Hypothalamus (tissue), 51 donors: Measurements from ENCODE around the gene ADGRF4.

Source experiments
- DNase-seq, 51 donors: peaks; one replicate each; lab custom pipeline; 2025; lab: John Stamatoyannopoulos, UW

The ADGRF4 gene

DNA sequence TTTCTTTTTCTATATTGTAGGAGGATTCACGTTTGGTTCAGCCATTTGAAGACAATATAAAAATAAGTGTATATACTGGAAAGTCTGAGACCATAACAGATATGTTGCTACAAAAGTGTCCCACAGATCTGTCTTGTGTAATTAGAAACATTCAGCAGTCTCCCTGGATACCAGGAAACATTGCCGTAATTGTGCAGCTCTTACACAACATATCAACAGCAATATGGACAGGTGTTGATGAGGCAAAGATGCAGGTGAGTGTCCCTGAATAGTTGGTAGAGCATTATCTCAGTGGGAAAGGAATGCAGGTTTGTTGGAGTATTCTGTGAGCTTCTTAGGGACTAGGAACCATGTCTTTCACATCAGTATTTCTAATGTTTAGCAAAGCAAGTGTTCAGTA lies 18.3 kb upstream of the ADGRF4 start:
- no peak for DNase-seq

DNA sequence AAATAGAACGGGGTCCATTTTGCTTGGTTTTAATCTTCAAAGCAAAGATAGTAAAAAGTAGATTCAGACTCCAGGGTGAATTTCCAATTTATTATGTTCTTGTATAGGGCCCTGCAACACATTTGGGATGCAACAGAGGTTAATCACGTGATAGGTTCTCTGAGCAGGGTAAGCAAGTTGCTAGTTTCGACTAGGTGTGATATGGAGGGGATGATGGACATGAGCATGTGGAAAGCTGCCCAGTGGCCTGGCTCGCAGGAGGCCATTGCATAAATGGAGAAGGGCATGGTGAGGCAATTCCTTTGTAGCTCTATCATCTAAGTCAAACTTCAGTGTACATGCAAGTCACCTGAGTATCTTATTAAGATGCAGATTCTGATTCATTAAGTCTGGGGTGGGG lies 17.7 kb upstream of the ADGRF4 start:
- no peak for DNase-seq

DNA sequence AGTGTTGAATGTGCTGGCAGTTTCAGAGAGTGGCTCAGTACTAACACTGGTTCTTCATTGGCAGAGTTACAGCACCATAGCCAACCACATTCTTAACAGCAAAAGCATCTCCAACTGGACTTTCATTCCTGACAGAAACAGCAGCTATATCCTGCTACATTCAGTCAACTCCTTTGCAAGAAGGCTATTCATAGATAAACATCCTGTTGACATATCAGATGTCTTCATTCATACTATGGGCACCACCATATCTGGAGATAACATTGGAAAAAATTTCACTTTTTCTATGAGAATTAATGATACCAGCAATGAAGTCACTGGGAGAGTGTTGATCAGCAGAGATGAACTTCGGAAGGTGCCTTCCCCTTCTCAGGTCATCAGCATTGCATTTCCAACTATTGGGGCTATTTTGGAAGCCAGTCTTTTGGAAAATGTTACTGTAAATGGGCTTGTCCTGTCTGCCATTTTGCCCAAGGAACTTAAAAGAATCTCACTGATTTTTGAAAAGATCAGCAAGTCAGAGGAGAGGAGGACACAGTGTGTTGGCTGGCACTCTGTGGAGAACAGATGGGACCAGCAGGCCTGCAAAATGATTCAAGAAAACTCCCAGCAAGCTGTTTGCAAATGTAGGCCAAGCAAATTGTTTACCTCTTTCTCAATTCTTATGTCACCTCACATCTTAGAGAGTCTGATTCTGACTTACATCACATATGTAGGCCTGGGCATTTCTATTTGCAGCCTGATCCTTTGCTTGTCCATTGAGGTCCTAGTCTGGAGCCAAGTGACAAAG lies 17.0 kb upstream of the ADGRF4 start:
- no peak for DNase-seq

DNA sequence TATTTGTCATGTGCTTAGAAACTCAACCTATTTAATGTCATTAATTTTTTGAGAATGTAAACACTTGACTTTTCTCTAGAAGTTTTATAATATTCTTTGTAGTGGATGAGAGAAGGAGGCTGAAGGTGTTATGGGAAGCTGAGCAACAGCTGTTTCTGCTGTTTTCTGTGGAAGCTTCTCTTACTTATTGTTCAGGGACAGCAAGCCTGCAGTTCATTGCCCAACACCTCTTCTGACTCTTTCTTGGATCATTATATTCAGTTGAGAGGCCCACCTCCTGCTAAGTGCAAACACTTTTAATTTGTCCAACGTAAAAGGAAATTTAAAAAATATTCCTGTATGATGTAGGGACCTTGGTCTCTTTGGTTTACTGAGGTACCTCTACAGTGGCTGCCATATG lies 12.0 kb upstream of the ADGRF4 start:
- DNase-seq, result no peak

DNA sequence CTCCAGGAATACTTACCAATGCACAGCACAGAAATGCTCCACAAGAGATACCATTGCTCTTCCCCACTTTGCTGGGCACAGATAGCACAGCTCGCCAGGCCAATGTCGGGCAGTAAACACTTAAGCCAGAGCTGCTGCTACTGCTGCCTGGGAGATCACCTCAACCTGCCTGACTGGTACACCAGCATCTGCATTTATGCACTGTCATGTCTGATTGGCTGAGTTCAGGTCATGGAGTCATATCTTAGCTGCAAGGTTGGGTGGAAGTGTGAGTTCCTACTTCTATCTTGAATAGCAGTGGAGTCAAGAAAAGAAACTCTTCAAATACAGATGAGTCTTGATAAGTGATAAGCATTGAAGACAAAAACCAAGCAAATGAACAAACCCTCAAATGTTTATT lies 10.9 kb upstream of the ADGRF4 start:
- DNase-seq, result no peak

DNA sequence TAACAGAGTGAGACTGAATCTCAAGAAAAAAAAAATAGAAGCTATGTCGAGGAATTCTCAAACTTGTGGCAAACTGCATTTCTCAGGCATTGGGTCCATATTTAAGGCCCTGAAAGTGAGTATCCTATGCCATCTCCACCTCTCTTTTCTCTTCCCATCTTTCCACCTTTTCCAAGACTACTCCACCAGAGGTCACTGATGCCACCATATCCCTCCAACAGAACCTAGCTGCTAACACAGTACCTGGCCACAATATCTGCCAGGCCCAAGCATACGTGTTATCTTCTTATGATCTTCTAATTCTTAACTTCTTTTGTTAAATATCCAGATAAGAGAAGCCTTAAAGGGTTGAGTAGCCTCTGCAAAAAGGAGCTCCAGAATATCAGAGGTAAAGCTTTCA lies 8.2 kb upstream of the ADGRF4 start:
- DNase-seq, result no peak

DNA sequence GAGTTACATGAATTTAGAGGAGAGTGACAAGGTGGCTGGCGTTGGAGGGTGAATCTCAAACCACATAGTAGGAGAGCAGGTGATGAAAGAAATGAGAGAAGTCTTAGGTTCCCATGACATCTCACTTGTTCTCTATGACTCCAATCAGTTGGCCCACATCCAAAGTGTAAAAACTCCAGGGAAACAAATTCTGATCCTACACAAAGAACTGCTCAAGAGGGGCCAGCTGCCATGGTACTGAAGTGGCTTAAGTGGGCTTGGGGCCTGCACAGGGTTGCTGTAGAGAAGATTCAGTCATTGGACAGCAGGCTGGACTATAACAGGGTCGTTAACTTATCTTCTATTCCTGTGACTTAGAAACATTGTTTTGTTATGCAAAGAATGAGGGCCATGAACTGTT lies 7.6 kb upstream of the ADGRF4 start:
- no peak for DNase-seq

DNA sequence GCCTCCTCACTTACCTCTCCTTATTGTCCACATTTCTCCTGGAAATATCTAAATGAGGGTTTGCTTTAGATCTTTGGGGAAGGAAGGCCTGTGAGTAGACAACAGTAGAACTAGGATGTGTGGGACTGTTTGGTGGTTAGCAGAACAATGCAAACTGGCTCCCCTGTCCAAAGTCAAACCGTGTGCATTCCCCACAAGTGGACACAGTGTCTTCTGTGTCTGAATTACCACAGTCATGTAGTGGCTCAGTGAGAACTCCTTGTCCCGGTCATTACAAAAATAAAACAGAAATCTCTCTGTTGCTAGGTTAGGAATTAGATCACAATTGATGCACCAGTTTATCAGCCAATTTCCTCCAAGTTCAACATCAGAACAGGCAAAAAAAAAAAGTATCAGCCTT lies 455 bp upstream of the ADGRF4 start:
- no peak for DNase-seq

DNA sequence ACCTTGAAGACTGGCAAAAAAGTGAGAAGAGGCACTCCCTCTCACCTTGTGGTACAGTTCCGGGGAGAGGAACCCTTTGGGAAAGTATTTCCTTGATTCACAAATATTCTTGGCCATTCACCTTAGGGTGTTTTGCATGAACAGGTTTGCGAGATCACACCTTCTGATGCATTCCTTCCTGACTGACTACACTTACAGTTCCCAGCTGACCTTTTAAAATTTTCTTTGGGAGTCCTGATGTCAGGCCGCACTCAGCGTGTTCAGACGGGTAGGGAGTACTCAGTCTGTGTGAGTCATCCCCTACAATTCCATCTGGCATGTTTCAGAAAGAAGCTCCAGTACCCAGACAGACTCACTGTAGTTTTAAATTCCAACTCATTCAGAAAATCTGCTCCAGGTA lies 1.7 kb downstream of the ADGRF4 start:
- DNase-seq, result no peak

DNA sequence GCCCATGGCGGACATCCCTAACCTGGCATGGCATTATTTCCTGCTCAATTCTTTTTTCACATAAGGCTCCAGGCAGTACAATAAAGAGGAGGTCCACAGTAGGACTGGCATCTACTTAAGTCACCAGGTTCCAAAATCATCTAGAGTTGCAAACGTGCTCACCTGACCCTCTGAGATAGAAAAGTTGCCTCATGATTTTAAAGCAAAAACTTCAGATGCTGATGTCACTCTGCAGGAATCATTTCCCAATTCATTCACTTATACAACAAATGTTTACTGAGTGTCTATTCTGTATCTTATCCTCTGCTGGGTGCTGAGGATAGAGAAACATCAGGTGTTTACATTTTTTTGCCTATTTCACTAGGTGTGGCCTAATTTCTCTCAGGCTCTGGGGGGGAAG lies 2.2 kb downstream of the ADGRF4 start:
- no peak for DNase-seq

DNA sequence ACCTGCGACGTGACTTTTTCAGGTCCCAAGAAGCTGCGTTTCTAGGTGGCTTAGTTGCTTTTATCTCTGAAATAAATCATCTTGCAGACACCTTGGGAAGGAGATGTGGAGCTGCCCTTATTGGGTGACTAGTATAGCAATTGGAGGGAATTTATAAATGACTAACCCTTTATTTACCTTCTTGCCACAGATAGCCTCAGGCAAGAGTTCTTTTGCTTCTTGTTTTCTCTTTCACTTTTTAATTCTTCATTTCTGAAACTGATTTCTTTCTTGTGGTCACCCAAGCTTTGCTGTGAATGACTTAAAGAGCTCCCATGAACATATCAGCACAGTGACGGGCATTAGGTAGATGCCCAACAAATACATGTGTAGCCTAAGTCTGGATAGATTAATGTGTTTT lies 3.0 kb downstream of the ADGRF4 start:
- DNase-seq, result no peak

DNA sequence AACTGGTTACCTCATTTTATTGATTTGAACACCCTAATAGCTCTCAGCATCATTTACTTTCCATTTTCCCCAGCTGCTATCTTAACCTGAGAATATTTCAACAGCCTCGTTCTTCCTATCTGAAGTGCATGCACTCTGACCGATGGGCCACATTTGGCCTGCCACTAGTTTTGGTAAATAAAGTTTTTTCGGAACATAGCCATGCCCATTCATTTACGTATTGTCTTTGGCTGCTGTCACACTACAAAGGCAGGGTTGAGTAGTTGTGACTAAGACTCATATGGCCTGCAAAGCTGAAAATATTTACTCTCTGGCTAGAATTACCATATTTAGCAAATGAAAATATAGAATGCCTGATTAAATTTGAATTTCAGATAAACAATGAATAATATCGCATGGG lies 10.8 kb downstream of the ADGRF4 start:
- DNase-seq, result no peak

DNA sequence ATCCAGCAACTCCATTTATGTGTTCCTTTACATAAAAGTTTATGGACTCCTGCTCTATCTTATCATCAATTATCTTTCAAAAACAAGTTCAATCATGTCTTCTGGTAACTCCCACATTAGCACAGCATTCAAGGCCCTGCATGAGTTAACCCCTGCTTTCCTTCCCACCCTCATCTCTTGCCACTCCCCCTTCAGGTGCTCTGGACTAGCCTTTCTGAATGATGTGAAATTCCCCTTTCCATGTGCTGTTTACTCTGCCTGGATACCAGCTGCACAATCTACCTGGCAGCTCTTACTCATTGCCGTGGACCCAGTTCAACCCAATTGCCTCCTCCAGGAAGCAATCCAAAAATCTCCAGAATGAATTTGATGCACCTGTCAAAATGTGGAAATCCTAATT lies 11.9 kb downstream of the ADGRF4 start:
- no peak for DNase-seq

DNA sequence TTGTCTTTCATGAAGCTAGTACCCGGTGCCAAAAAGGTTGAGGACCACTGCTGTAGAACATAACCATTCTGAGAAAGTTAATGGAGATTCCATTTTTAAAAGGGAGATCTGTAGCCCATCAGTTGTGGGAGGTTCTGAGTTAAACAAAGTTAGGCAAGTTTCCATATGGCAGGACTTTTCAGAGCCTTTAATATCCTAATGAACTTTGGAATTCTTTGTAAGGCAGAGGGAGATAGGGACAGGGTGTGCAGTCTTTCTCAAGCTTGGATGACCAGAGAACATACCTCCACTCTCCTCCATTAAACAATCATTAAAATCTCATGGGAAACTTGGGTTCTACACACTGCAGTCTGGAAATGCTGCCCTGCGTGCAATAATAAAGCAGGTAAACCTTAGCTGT lies 14.8 kb downstream of the ADGRF4 start:
- DNase-seq, result no peak

DNA sequence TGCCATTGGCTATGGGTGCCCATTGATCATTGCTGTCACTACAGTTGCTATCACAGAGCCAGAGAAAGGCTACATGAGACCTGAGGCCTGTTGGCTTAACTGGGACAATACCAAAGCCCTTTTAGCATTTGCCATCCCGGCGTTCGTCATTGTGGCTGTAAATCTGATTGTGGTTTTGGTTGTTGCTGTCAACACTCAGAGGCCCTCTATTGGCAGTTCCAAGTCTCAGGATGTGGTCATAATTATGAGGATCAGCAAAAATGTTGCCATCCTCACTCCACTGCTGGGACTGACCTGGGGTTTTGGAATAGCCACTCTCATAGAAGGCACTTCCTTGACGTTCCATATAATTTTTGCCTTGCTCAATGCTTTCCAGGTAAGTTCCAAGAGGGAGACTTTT lies 16.4 kb downstream of the ADGRF4 start:
- DNase-seq, result no peak

DNA sequence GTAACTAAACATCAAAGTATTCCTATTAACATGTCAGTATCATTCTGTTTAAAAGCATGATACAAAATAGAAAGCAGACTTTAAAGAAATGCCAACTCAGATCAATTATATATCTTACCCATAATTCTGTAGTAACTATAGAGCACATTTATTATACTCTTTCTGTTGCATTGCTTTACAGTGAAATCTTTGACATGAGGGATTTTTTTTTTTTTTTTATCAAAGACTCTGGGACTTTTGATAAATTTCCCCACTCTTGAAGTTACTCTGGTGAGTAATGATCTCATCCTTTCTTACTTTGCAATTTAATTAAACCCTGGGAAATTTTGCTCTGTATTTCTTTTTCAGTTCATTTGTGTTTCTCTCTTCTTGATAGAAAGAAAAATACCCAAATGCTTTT lies 17.4 kb downstream of the ADGRF4 start:
- no peak for DNase-seq

DNA sequence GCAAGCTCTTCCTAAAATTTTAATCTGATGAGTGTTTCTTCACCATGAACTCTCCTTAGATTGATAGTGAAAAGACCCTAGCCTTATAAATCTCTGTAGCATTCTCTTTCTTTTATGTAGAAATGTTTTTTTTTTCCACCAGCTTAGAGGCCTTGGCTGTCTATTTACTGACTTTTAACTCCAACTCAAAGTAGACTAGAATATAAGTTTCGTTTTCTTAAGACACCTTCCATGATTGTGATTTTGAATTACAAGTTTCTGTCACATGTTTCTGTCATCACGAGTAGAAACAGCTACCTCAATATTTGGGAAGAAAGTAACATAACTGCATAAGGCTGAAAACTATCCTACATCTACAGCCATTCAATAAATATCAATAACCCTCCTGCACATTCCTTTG lies 17.8 kb downstream of the ADGRF4 start:
- DNase-seq, result no peak

DNA sequence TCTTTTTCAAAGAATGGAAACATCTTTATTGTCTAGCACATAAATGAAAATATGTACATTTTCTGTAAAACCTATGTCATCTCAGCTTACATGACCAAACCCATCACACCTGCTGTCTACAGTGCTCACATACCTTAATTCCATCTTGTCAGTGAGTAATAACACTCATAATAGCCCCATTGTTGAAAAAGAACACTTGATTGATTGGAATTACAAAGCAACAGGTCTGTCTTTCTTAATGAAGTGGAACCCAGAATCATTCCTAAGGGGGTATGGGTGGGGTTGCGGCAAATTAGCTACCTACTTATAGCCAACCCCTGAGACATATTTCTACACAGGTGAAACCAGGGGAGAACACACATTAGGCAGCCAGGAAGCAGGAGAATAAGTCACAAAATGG lies 20.2 kb downstream of the ADGRF4 start:
- no peak for DNase-seq

DNA sequence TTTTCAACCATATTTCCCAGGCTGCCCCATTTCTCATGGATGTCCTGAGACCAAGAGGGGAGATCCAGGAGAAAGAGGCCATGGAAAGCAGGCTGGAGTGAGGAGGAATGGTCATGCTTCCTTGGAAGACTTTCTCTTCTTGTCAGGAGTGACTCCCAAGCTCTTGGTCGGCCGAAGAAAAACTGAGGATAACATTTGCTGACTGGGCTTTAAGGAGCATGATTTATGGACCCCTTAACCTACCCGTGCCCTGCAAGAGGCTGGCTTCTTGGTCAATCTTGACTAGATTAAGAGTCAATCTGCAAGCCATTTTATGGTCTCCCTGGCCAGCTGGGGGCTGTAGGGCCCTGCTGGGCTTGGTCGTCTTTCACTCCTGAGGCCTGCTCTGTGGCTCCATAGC lies 22.8 kb downstream of the ADGRF4 start:
- no peak for DNase-seq

DNA sequence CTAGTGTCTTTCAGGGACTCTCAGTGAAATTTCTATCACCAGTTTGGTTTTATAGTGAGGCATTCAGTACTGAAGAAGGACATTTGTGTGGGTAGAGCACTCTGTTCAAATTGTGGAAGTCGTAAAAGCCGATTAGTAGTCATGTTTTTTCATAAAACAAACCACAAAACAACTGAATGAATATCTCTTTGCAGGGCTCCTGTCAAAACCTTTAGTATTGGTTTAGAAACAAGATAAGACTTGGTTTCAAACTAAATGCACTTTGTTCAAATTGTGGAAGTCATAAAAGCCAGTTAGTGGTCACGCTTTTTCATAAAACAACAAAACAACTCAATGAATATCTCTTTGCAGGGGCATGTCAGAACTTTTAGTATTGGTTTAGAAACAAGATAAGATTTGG lies 23.8 kb downstream of the ADGRF4 start:
- DNase-seq, result no peak

DNA sequence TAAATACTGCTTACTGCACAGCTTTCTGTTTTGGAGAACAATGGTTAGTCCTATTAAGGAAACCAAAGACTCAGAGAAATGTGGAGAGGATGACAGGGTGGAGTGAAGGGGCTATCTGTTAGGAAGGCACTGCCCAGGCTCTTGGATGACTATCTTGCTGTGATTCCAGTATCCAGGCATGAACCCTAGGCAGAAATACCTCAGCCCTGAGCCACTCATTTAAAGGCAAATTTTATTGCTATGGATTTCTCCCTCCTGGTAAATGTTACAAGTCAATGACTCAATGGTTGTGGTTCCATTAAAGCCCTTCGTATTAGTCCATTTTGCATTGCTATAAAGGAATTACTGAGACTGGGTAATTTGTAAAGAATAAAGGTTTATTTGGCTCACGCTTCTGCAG lies 25.9 kb downstream of the ADGRF4 start:
- no peak for DNase-seq

DNA sequence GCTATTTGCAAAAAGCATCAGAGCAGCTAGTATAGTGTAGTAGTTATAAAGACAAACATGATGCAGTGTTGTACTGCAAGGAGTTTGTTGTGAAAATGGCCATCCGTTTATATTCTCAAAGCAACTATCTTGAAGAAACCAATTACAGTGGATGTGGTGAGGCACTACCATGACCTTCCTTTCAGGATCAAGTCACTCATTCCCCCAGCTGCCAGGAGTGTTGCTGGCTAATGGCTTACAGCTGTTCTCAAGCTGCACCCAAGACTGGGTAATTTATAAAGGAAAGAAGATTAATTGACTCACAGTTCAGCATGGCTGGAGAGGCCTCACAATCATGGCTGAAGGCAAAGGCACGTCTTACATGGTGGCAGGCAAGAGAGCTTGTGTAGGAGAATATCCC lies 29.0 kb downstream of the ADGRF4 start:
- DNase-seq, result no peak

DNA sequence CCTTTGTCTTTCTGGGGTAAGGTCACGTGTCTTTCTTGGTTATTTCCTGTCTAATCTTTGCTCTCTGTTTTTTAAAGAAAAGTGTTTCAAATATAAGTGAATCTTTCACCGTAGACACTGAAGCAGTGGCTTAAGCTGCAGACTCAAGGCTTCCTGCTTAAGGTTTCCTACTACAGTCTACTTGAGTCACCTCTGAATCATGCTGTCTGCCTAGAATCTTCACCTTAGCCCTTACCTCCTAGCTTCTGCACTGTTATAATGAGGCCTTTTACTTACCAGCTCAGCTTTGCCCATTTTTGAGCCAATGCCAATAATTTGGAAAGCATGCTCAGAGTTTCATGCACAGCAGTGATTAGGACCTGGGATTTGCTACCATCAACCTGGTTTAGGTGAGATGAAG lies 30.6 kb downstream of the ADGRF4 start:
- DNase-seq, result no peak
